Fibroblast of villous mesenchyme (primary cell): ENCODE measurements around the gene PNPLA7. TPM values are rescaled to one million over a fixed set of nuclear protein-coding genes. Genes with fewer than 3 reads are reported as not detected.

Source experiments
- DNase-seq: peaks from one replicate; pipeline ENCODE4 v3.0.0-alpha.2; 2010; ENCODE audit warnings: low read depth
- H3K4me3 ChIP-seq: 2 replicates; pipeline ENCODE4 v1.5.1; 2011; ENCODE audit warnings: low read depth, mild to moderate bottlenecking, low read length
- CTCF ChIP-seq: IDR thresholded peaks from 2 replicates; pipeline ENCODE4 v1.5.1; 2012; ENCODE audit warnings: low read depth, mild to moderate bottlenecking, low read length; ENCODE audit not compliant: insufficient read depth
- total RNA-seq: library from RNA; depleted of rRNA; stranded (reverse); fragments of >200 nt; gene quantifications from 2 replicates; pipeline ENCODE4 v1.2.3, GENCODE V29; 2012

The PNPLA7 gene
- total RNA-seq, 1 donor = 1.3 TPM

- no peak for TF ChIP-seq CTCF
- H3K4me3 ChIP-seq = no peak overlapping the region
- no peak for DNase-seq
These were observed 112.3 kb downstream of the PNPLA7 start for GRCh38 chr9:137437691-137438590.

- no peak for TF ChIP-seq CTCF
- DNase-seq = no peak
- H3K4me3 ChIP-seq = no peak overlapping the region
These were observed 113.2 kb downstream of the PNPLA7 start for GRCh38 chr9:137436761-137437600.

- no peak overlapping the region for H3K4me3 ChIP-seq
- peak; percentile 81 for DNase-seq
- no peak for TF ChIP-seq CTCF
These were observed 114.0 kb downstream of the PNPLA7 start for GRCh38 chr9:137435980-137436760.

GRCh38 chr9:137435381-137435891, 114.8 kb downstream of the PNPLA7 start:
- no peak for DNase-seq
- H3K4me3 ChIP-seq = no peak overlapping the region
- no peak for TF ChIP-seq CTCF

GRCh38 chr9:137434498-137435380, 115.5 kb downstream of the PNPLA7 start:
- H3K4me3 ChIP-seq = no peak overlapping the region
- no peak for TF ChIP-seq CTCF
- DNase-seq = no peak
